Measurements from ENCODE around the gene APOBEC3A. TPM values are rescaled to one million over a fixed set of nuclear protein-coding genes. Genes with fewer than 3 reads are reported as not detected.

APOBEC3A gene
- polyA plus RNA-seq, 1 donor (not counting 4 experiments of a cell fraction or from before 2014, with no cell fraction given): 0.50 TPM

- H3K36me3 ChIP-seq (ENCODE audit: control insufficient read depth in 2 of 2, extremely low read depth in 1 of 2, insufficient read depth in 2 of 2, low read length in 2 of 2): no peaks in the 10 kb centered on the region
- H3K27me3 ChIP-seq (ENCODE audit: control insufficient read depth, extremely low read depth, insufficient read depth, low read length): peaks cover 22% of the 10 kb centered on the region
- H2AFZ ChIP-seq (ENCODE audit: control insufficient read depth, low read length): no peak overlapping the region
- H3K9me3 ChIP-seq (ENCODE audit: control insufficient read depth, low read depth, low read length): no peaks in the 10 kb centered on the region
- DNase-seq (ENCODE audit: low read depth, low spot score): no peak
- TF ChIP-seq CTCF (optimal IDR thresholded peaks at IDR 0.05 in 1 of 3, IDR thresholded peaks at IDR 0.05 in 1 of 3, conservative IDR thresholded peaks at IDR 0.05 in 1 of 3; ENCODE audit: extremely low read depth in 1 of 3, insufficient read depth in 2 of 3, low read length in 3 of 3) (no peak), EZH2 (IDR thresholded peaks at IDR 0.05; ENCODE audit: low read length) (no peak)
- no peak overlapping the region for H3K9ac ChIP-seq (ENCODE audit: control insufficient read depth, extremely low read depth, insufficient read depth, low read length)
- H4K20me1 ChIP-seq (ENCODE audit: control insufficient read depth, extremely low read depth, insufficient read depth, low read length): no peaks in the 10 kb centered on the region
- no peak overlapping the region for H3K4me3 ChIP-seq (ENCODE audit: control insufficient read depth in 2 of 3, extremely low read depth in 1 of 3, insufficient read depth in 2 of 3, low read depth in 1 of 3, low read length in 3 of 3)
- no peaks in the 10 kb centered on the region for H3K4me1 ChIP-seq (ENCODE audit: control insufficient read depth, extremely low read depth, insufficient read depth, low read length)
- H3K27ac ChIP-seq (ENCODE audit: control insufficient read depth, insufficient read depth, low read length): no peak overlapping the region
- dilution Hi-C loops (cut with MboI; ENCODE audit: extremely low pct_ligation_motif_present, low sequenced_read_pairs): no loop called here
- no peaks in the 10 kb centered on the region for H3K9me1 ChIP-seq (ENCODE audit: control insufficient read depth, extremely low read depth, insufficient read depth, low read length)
- no peak for FAIRE-seq
- H3K4me2 ChIP-seq (ENCODE audit: control insufficient read depth, extremely low read depth, insufficient read depth, low read depth, low read length): no peak overlapping the region
- no peaks in the 10 kb centered on the region for H3K79me2 ChIP-seq (ENCODE audit: control insufficient read depth, insufficient read depth, low read length)
Observed at GRCh38 chr22:38966380-38966702, 8.9 kb downstream of the APOBEC3A start.

- peaks cover 22% of the 10 kb centered on the region for H3K27me3 ChIP-seq (ENCODE audit: control insufficient read depth, extremely low read depth, insufficient read depth, low read length)
- no peaks in the 10 kb centered on the region for H4K20me1 ChIP-seq (ENCODE audit: control insufficient read depth, extremely low read depth, insufficient read depth, low read length)
- no peak for TF ChIP-seq CTCF (optimal IDR thresholded peaks at IDR 0.05 in 1 of 3, IDR thresholded peaks at IDR 0.05 in 1 of 3, conservative IDR thresholded peaks at IDR 0.05 in 1 of 3; ENCODE audit: extremely low read depth in 1 of 3, insufficient read depth in 2 of 3, low read length in 3 of 3)
- H3K4me3 ChIP-seq (ENCODE audit: control insufficient read depth in 2 of 3, extremely low read depth in 1 of 3, insufficient read depth in 2 of 3, low read depth in 1 of 3, low read length in 3 of 3): no peak overlapping the region
- H3K9me1 ChIP-seq (ENCODE audit: control insufficient read depth, extremely low read depth, insufficient read depth, low read length): no peaks in the 10 kb centered on the region
- no peaks in the 10 kb centered on the region for H3K79me2 ChIP-seq (ENCODE audit: control insufficient read depth, insufficient read depth, low read length)
- dilution Hi-C loops (cut with MboI; ENCODE audit: extremely low pct_ligation_motif_present, low sequenced_read_pairs): no loop called here
- H3K36me3 ChIP-seq (ENCODE audit: control insufficient read depth in 2 of 2, extremely low read depth in 1 of 2, insufficient read depth in 2 of 2, low read length in 2 of 2): no peaks in the 10 kb centered on the region
- H2AFZ ChIP-seq (ENCODE audit: control insufficient read depth, low read length): no peak overlapping the region
- no peak overlapping the region for H3K27ac ChIP-seq (ENCODE audit: control insufficient read depth, insufficient read depth, low read length)
- H3K9me3 ChIP-seq (ENCODE audit: control insufficient read depth, low read depth, low read length): no peaks in the 10 kb centered on the region
- no peak overlapping the region for H3K4me2 ChIP-seq (ENCODE audit: control insufficient read depth, extremely low read depth, insufficient read depth, low read depth, low read length)
- DNase-seq (ENCODE audit: low read depth, low spot score) (no peak), FAIRE-seq (no peak)
- H3K9ac ChIP-seq (ENCODE audit: control insufficient read depth, extremely low read depth, insufficient read depth, low read length): no peak overlapping the region
- H3K4me1 ChIP-seq (ENCODE audit: control insufficient read depth, extremely low read depth, insufficient read depth, low read length): no peaks in the 10 kb centered on the region
Observed at GRCh38 chr22:38966942-38967341, 9.5 kb downstream of the APOBEC3A start.

All from keratinocyte (primary cell).